BJ (cell line): ENCODE measurements around the gene ABI2. TPM values are rescaled to one million over a fixed set of nuclear protein-coding genes. Genes with fewer than 3 reads are reported as not detected.

ENCODE experiments used
- CTCF ChIA-PET: fragments of 350-600 bp; formaldehyde crosslinking; extraction: SDS; loops from one replicate; lab custom pipeline; 2021; ENCODE audit warnings: antibody characterized with exemption, inconsistent platforms; lab: Yijun Ruan, JAX
- POLR2A ChIA-PET: fragments of 300-600 bp; sonication (Branson Sonifier 250); formaldehyde crosslinking; extraction: SDS; loops from one replicate; lab custom pipeline; 2021; ENCODE audit warnings: antibody characterized with exemption; lab: Charles Lee
- DNase-seq: peaks from one replicate; pipeline ENCODE4 v3.0.0-alpha.2; 2011; ENCODE audit warnings: low read depth
- H3K27me3 ChIP-seq: 2 replicates; pipeline ENCODE4 v1.6.0; 2011; ENCODE audit warnings: low read length; ENCODE audit not compliant: control insufficient read depth, insufficient read depth
- H3K36me3 ChIP-seq: 2 replicates; pipeline ENCODE4 v1.5.1; 2011; ENCODE audit warnings: low read length; ENCODE audit not compliant: control insufficient read depth, insufficient read depth
- H3K4me3 ChIP-seq: 2 replicates; pipeline ENCODE4 v1.5.1; 2011; ENCODE audit warnings: low read depth, mild to moderate bottlenecking, control low read depth, low read length
- CTCF ChIP-seq: IDR thresholded peaks from 2 replicates; pipeline ENCODE4 v1.5.1; 2011; ENCODE audit warnings: low read depth, mild to moderate bottlenecking, control low read depth, inconsistent platforms, low read length, moderate library complexity; ENCODE audit not compliant: insufficient read depth
- polyA plus RNA-seq: library from polyadenylated mRNA; depleted of rRNA; stranded (reverse); fragments of >200 nt; gene quantifications from 2 replicates; pipeline ENCODE4 v1.2.3, GENCODE V29; 2011

Gene ABI2
- polyA plus RNA-seq, 1 experiment = 56.2 TPM

DNA sequence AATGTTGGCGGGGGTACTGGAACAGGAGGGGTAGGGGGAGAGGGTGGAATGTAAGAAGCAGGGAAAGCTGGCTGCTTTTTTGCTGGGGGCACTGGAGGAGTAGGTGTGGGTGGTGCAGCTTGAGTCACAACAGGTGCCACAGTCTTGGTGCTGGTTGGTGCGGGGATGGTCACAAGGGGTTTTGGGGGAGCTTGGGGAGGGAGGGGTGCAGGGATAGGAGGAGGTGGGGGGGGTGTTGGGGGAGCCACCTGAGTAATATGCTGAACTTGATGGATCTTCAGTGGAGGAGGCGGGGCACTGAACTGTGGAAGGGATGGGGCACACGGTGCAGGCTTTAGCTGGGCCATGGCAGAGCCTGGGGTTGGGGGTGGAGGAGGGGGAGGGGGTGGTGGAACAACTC lies 112.5 kb downstream of the ABI2 start:
- no peak for DNase-seq
- ChIA-PET CTCF (no interaction called here), POLR2A (interaction anchor here (0.7 kb wide), 2 partner anchors 111 to 1514 kb away, joined by 3 to 4 read pairs; no protein-coding TSS in a partner anchor)
- H3K27me3 ChIP-seq = no peaks in the 10 kb centered on the region
- TF ChIP-seq CTCF = no peak
- H3K4me3 ChIP-seq = no peak overlapping the region
- H3K36me3 ChIP-seq = peaks cover 13% of the 10 kb centered on the region

GRCh38 chr2:203441463-203441862 lies 113.3 kb downstream of the ABI2 start:
- Histone ChIP-seq H3K4me3 (no peak overlapping the region), H3K36me3 (peaks cover 14% of the 10 kb centered on the region), H3K27me3 (no peaks in the 10 kb centered on the region)
- TF ChIP-seq CTCF = no peak
- DNase-seq = no peak
- ChIA-PET POLR2A (no interaction called here), CTCF (no interaction called here)

DNA sequence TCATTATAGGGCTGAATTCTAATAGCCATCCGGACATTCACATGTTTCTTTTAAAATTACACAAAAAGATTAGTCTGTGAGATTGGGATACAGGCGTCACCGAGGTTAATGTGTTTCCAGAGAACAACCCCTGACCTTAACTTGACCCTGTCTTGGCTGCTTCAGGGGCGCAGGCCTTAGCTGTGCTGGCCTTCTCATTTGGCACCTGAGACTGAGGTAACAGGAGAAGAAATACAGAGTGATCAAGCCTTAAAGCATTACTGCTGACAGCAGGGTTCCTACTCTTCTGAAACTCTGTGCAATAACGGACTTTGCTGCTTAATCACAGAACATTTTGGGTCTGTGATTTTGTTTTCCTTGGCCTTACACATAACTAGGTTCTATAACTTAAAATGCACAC lies 114.3 kb downstream of the ABI2 start:
- DNase-seq = no peak
- TF ChIP-seq CTCF = no peak
- CTCF ChIA-PET = no interaction called here
- Histone ChIP-seq H3K36me3 (peaks cover 14% of the 10 kb centered on the region), H3K27me3 (no peaks in the 10 kb centered on the region), H3K4me3 (no peak overlapping the region)
- POLR2A ChIA-PET = no interaction called here

DNA sequence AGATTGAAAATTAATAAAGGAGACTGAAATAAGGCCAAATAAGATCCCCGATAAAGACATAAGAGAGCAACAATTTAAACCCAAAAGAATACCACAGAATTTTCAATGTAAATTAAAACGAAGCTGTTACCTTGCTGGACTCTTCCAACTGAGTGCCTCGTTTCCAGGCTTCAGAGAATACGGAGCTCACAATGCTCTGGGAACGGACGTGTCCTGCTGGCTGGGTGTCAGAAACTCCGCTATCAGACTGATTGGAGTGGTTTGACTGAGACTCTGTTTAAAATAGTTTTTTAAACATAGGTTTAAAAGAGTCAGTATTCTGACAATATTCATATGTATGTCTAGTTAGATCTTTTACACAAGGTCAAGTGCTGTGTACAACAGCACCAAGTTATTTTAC lies 116.5 kb downstream of the ABI2 start:
- CTCF ChIA-PET = no interaction called here
- no peaks in the 10 kb centered on the region for H3K27me3 ChIP-seq
- DNase-seq = no peak
- POLR2A ChIA-PET = interaction anchor here (0.6 kb wide), 1 partner anchor 16 kb away, joined by 4 read pairs; no protein-coding TSS in a partner anchor
- no peak overlapping the region for H3K4me3 ChIP-seq
- H3K36me3 ChIP-seq = peaks cover 14% of the 10 kb centered on the region
- no peak for TF ChIP-seq CTCF

- POLR2A ChIA-PET = no interaction called here
- H3K4me3 ChIP-seq = no peak overlapping the region
- no peak for DNase-seq
- CTCF ChIA-PET = no interaction called here
- H3K36me3 ChIP-seq = peaks cover 11% of the 10 kb centered on the region
- TF ChIP-seq CTCF = no peak
- H3K27me3 ChIP-seq = no peaks in the 10 kb centered on the region
These were observed 117.9 kb downstream of the ABI2 start for GRCh38 chr2:203446071-203446481.
